ENCODE data around the gene HERPUD2.

DNA sequence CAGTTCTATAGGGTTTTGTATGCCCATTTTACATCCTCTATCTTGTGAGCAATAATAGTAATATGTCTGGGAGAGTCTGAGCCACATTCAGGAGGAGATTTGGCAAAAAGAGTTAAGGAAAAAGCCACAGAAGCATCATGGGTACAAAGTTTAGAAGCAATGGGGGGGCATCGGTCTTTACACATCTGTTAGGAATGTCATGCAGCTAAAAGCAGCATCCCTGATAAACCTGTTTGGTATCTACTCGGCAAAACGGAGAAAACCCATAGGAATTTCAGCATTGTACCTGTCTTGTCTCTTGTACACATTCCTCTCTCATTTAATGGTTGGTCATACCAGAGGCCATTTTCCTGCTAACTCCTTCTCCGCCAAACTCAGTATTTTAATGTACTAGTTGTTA lies 12.5 kb upstream of the HERPUD2 start:
- TF ChIP-seq EZH2 (IDR thresholded peaks at IDR 0.05; ENCODE audit: borderline replicate concordance, low read depth, low read length, severe bottlenecking): no peak
- TF ChIP-seq, protein P1, sequence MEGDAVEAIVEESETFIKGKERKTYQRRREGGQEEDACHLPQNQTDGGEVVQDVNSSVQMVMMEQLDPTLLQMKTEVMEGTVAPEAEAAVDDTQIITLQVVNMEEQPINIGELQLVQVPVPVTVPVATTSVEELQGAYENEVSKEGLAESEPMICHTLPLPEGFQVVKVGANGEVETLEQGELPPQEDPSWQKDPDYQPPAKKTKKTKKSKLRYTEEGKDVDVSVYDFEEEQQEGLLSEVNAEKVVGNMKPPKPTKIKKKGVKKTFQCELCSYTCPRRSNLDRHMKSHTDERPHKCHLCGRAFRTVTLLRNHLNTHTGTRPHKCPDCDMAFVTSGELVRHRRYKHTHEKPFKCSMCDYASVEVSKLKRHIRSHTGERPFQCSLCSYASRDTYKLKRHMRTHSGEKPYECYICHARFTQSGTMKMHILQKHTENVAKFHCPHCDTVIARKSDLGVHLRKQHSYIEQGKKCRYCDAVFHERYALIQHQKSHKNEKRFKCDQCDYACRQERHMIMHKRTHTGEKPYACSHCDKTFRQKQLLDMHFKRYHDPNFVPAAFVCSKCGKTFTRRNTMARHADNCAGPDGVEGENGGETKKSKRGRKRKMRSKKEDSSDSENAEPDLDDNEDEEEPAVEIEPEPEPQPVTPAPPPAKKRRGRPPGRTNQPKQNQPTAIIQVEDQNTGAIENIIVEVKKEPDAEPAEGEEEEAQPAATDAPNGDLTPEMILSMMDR (IDR thresholded peaks at IDR 0.05; ENCODE audit: borderline replicate concordance, extremely low read depth, low read length, poor library complexity, severe bottlenecking): no peak
